Panc1 (cell line): ENCODE measurements around the gene PGGHG. TPM values are rescaled to one million over a fixed set of nuclear protein-coding genes. Genes with fewer than 3 reads are reported as not detected.

Source experiments
- ATAC-seq: fragments of 200-7000 bp; cut with Tn5 transposase; 2 replicates; pipeline ENCODE4 v1.9.1; 2020; ENCODE audit warnings: mild to moderate bottlenecking, moderate library complexity
- BruUV-seq: library from RNA; stranded (reverse); fragments of 400-500 nt; replicated peaks from 2 replicates; lab custom pipeline; 2021; lab: Mats Ljungman, UMichigan
- CTCF ChIA-PET: fragments of 300-600 bp; sonication (Branson Sonifier 250); formaldehyde crosslinking; loops from one replicate; lab custom pipeline; 2022; ENCODE audit warnings: antibody characterized with exemption; lab: Charles Lee
- POLR2A ChIA-PET: fragments of 300-600 bp; sonication (Branson Sonifier 250); formaldehyde crosslinking; loops from one replicate; lab custom pipeline; 2022; ENCODE audit warnings: antibody characterized with exemption; lab: Charles Lee
- DNase-seq: peaks from one replicate; pipeline ENCODE4 v3.0.0-alpha.2; 2010; ENCODE audit warnings: low read depth, low spot score
- H3K27ac ChIP-seq: 2 replicates; pipeline ENCODE4 v1.5.1; 2011; ENCODE audit warnings: mild to moderate bottlenecking, low read length, inconsistent platforms
- H3K27me3 ChIP-seq: fragments of 200-500 bp; sonication (Bioruptor generic); 2 replicates; pipeline ENCODE4 v1.6.0; 2014; ENCODE audit warnings: low read length, inconsistent platforms; ENCODE audit not compliant: control insufficient read depth, insufficient read depth
- H3K36me3 ChIP-seq: fragments of 200-500 bp; sonication (Bioruptor generic); 2 replicates; pipeline ENCODE4 v1.5.1; 2014; ENCODE audit warnings: inconsistent platforms, mild to moderate bottlenecking, low read length, moderate library complexity; ENCODE audit not compliant: control insufficient read depth, insufficient read depth
- H3K4me1 ChIP-seq: 2 replicates; pipeline ENCODE4 v1.5.1; 2011; ENCODE audit warnings: inconsistent platforms, mild to moderate bottlenecking, low read length, moderate library complexity; ENCODE audit not compliant: control insufficient read depth, insufficient read depth
- H3K4me3 ChIP-seq, 2 experiments: 2 replicates each; pipeline ENCODE4 v1.5.1; 2011 to 2012; ENCODE audit warnings: low read depth in 2 of 2, low read length in 2 of 2, mild to moderate bottlenecking in 2 of 2, inconsistent platforms in 1 of 2, moderate library complexity in 1 of 2
- H3K9me3 ChIP-seq: fragments of 200-500 bp; sonication (Bioruptor generic); 2 replicates; pipeline ENCODE4 v1.5.1; 2014; ENCODE audit warnings: low read depth, mild to moderate bottlenecking, inconsistent platforms, low read length, moderate library complexity; ENCODE audit not compliant: control insufficient read depth, insufficient read depth
- CTCF ChIP-seq: fragments of 450-650 bp; IDR thresholded peaks from 2 replicates; pipeline ENCODE4 v1.5.1; 2017; ENCODE audit warnings: mild to moderate bottlenecking
- POLR2AphosphoS5 ChIP-seq: IDR thresholded peaks from 2 replicates; pipeline ENCODE4 v1.6.1; 2012; ENCODE audit warnings: mild to moderate bottlenecking, low read depth, low read length, moderate library complexity
- REST ChIP-seq, 2 experiments: IDR thresholded peaks; 2 replicates each; pipeline ENCODE4 v1.6.1; 2011 to 2012; ENCODE audit warnings: low read depth in 2 of 2, control low read depth in 1 of 2, low read length in 1 of 2, mild to moderate bottlenecking in 1 of 2, moderate library complexity in 1 of 2; ENCODE audit not compliant: insufficient read depth in 1 of 2
- SIN3A ChIP-seq: IDR thresholded peaks from 2 replicates; pipeline ENCODE4 v1.6.1; 2012; ENCODE audit warnings: low read depth, mild to moderate bottlenecking, low read length, moderate library complexity, borderline replicate concordance; ENCODE audit not compliant: insufficient read depth
- TCF7L2 ChIP-seq: IDR thresholded peaks from 2 replicates; pipeline ENCODE4 v1.6.1; 2011; ENCODE audit warnings: mild to moderate bottlenecking, low read depth, low read length, inconsistent platforms
- in situ Hi-C: cut with HindIII; loops from 2 replicates; pipeline ENCODE4 v1.10.0; 2016; ENCODE audit warnings: low sequenced_read_pairs, low pct_unique_long_range_greater_than_20kb
- intact Hi-C: fragments of 100-400 bp; cut with micrococcal nuclease; formaldehyde crosslinking; loops from one replicate; pipeline ENCODE4 v1.10.0; 2022; ENCODE audit not compliant: unreplicated experiment
- total RNA-seq: library from RNA; stranded (reverse); gene quantifications from one replicate; pipeline ENCODE4 v1.2.1, GENCODE V29; 2021; ENCODE audit not compliant: unreplicated experiment

Gene PGGHG
- total RNA-seq, 1 experiment from 2014 or later = 115 TPM

- Histone ChIP-seq H3K36me3 (peaks cover 48% of the 10 kb centered on the region), H3K4me3 (no peak overlapping the region), H3K27me3 (no peaks in the 10 kb centered on the region), H3K4me1 (peaks cover 19% of the 10 kb centered on the region), H3K27ac (no peak overlapping the region), H3K9me3 (no peaks in the 10 kb centered on the region)
- intact Hi-C loops (no loop called here), in situ Hi-C loops (no loop called here)
- ATAC-seq (no peak), DNase-seq (no peak)
- ChIA-PET CTCF (interaction anchor here (1.2 kb wide), 1 partner anchor 10 kb away, joined by 6 read pairs; no protein-coding TSS in a partner anchor), POLR2A (interaction anchor here (1.3 kb wide), 1 partner anchor 9 kb away, joined by 3 read pairs; no protein-coding TSS in a partner anchor)
- TF ChIP-seq POLR2AphosphoS5 (no peak), CTCF (no peak)
- BruUV-seq = no TSS peak
These were observed 47.3 kb upstream of the PGGHG start for GRCh38 chr11:241634-242033.

GRCh38 chr11:244376-244775, 44.5 kb upstream of the PGGHG start:
- no TSS peak for BruUV-seq
- Histone ChIP-seq H3K4me3 (no peak overlapping the region), H3K4me1 (peaks cover under 1% of the 10 kb centered on the region; the same call in 1 of the 2 replicates), H3K27me3 (no peaks in the 10 kb centered on the region), H3K9me3 (no peaks in the 10 kb centered on the region), H3K27ac (no peak overlapping the region), H3K36me3 (peaks cover 58% of the 10 kb centered on the region)
- CTCF ChIA-PET = no interaction called here
- POLR2A ChIA-PET = interaction anchor here (0.6 kb wide), 1 partner anchor 35 kb away, joined by 3 read pairs; no protein-coding TSS in a partner anchor
- DNase-seq = no peak
- in situ Hi-C loops = no loop called here
- ATAC-seq = no peak
- intact Hi-C loops = no loop called here
- TF ChIP-seq REST (IDR thresholded peaks at IDR 0.05; ENCODE audit: insufficient read depth in 1 of 2, low read depth in 2 of 2, low read length in 1 of 2) (no peak), SIN3A (no peak), CTCF (no peak), TCF7L2 (no peak), POLR2AphosphoS5 (no peak)
